ENCODE data around the gene MUC5B.

The MUC5B gene

GRCh38 chr11:1279674-1280055 lies 56.8 kb downstream of the MUC5B start:
- over 99% methylated on average over 12 of the region's 14 CpGs for WGBS (ENCODE audit: insufficient coverage)
- peaks cover 0 to 75% (median 50%) of the 10 kb centered on the region in 4 experiments for H3K36me3 ChIP-seq (ENCODE audit: control insufficient read depth in 4 of 4, insufficient read depth in 4 of 4, low read length in 3 of 4)
- POLR2A ChIA-PET, result no interaction called here
- DNase-seq, result no peak
- CTCF ChIA-PET, result no interaction called here
- no peak overlapping the region for H3K27ac ChIP-seq (ENCODE audit: insufficient read depth in 1 of 2, low read depth in 1 of 2, low read length in 2 of 2, poor library complexity in 1 of 2, severe bottlenecking in 2 of 2)
- H3K27me3 ChIP-seq (replicated peaks in 2 of 5; ENCODE audit: control insufficient read depth in 4 of 5, insufficient read depth in 5 of 5, low read length in 4 of 5), result no peaks in the 10 kb centered on the region
- no peaks in the 10 kb centered on the region for H3K9me3 ChIP-seq (ENCODE audit: control extremely low read depth in 1 of 5, control insufficient read depth in 4 of 5, insufficient read depth in 2 of 5, low read depth in 1 of 5, low read length in 4 of 5)
- H3K4me1 ChIP-seq (ENCODE audit: control extremely low read depth in 1 of 4, control insufficient read depth in 4 of 4, insufficient read depth in 4 of 4, low read length in 3 of 4), result peaks cover 0 to 2% (median 0%) of the 10 kb centered on the region in 4 experiments
- no peak overlapping the region for H3K4me3 ChIP-seq (ENCODE audit: control insufficient read depth in 1 of 7, extremely low read depth in 1 of 7, insufficient read depth in 4 of 7, low read depth in 2 of 7, low read length in 6 of 7)

GRCh38 chr11:1280116-1281035 lies 57.5 kb downstream of the MUC5B start:
- DNase-seq, result no peak
- Histone ChIP-seq H3K9me3 (ENCODE audit: control extremely low read depth in 1 of 5, control insufficient read depth in 4 of 5, insufficient read depth in 2 of 5, low read depth in 1 of 5, low read length in 4 of 5) (no peaks in the 10 kb centered on the region), H3K27ac (ENCODE audit: insufficient read depth in 1 of 2, low read depth in 1 of 2, low read length in 2 of 2, poor library complexity in 1 of 2, severe bottlenecking in 2 of 2) (no peak overlapping the region), H3K4me1 (ENCODE audit: control extremely low read depth in 1 of 4, control insufficient read depth in 4 of 4, insufficient read depth in 4 of 4, low read length in 3 of 4) (peaks cover 0 to 2% (median 0%) of the 10 kb centered on the region in 4 experiments), H3K36me3 (ENCODE audit: control insufficient read depth in 4 of 4, insufficient read depth in 4 of 4, low read length in 3 of 4) (peaks cover 0 to 77% (median 51%) of the 10 kb centered on the region in 4 experiments), H3K4me3 (ENCODE audit: control insufficient read depth in 1 of 7, extremely low read depth in 1 of 7, insufficient read depth in 4 of 7, low read depth in 2 of 7, low read length in 6 of 7) (no peak overlapping the region), H3K27me3 (replicated peaks in 2 of 5; ENCODE audit: control insufficient read depth in 4 of 5, insufficient read depth in 5 of 5, low read length in 4 of 5) (no peaks in the 10 kb centered on the region)
- ChIA-PET CTCF (no interaction called here), POLR2A (no interaction called here)
- 95% methylated on average over 44 of the region's 46 CpGs for WGBS (ENCODE audit: insufficient coverage)

DNA sequence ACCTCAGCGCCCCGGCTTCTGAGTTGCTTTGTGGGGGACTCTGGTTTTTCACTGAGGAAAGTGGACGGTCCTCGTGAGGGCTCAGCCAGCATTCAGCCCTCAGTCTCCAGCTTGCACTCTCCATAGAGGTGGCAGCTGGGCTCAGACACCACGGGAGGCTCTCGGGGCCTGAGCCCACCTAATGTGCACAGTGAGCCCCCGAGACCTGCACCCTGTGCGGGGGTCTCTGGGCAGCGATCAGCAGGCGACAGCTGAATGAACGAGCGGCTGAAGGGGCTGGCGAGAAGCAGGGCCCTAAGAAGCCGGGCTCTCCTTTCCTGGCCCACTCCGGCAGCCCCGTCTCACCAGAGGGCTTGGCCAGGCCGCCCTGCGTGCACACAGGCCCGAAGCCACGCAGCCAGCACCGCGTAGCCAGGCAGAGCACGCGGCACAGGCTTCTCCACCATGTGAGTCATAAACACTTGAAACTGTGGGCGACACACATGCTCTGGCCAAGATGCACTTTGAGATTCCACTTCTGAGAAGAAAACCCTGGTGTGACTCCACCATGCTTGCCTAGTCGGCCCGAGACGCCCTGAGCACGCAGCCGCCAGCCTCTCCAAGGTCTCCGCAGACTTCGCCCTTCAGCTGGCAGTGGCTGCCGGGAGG lies 58.6 kb downstream of the MUC5B start:
- H3K9me3 ChIP-seq (ENCODE audit: control extremely low read depth in 1 of 5, control insufficient read depth in 4 of 5, insufficient read depth in 2 of 5, low read depth in 1 of 5, low read length in 4 of 5), result no peaks in the 10 kb centered on the region
- CTCF ChIA-PET, result no interaction called here
- no peak overlapping the region for H3K4me3 ChIP-seq (ENCODE audit: control insufficient read depth in 1 of 7, extremely low read depth in 1 of 7, insufficient read depth in 4 of 7, low read depth in 2 of 7, low read length in 6 of 7)
- 93% methylated on average over 31 of the region's 33 CpGs for WGBS (ENCODE audit: insufficient coverage)
- H3K27ac ChIP-seq (ENCODE audit: insufficient read depth in 1 of 2, low read depth in 1 of 2, low read length in 2 of 2, poor library complexity in 1 of 2, severe bottlenecking in 2 of 2), result no peak overlapping the region
- H3K4me1 ChIP-seq (ENCODE audit: control extremely low read depth in 1 of 4, control insufficient read depth in 4 of 4, insufficient read depth in 4 of 4, low read length in 3 of 4), result peaks cover 0 to 2% (median 0%) of the 10 kb centered on the region in 4 experiments
- H3K27me3 ChIP-seq (replicated peaks in 2 of 5; ENCODE audit: control insufficient read depth in 4 of 5, insufficient read depth in 5 of 5, low read length in 4 of 5), result no peaks in the 10 kb centered on the region
- peaks cover 0 to 77% (median 50%) of the 10 kb centered on the region in 4 experiments for H3K36me3 ChIP-seq (ENCODE audit: control insufficient read depth in 4 of 4, insufficient read depth in 4 of 4, low read length in 3 of 4)
- DNase-seq, result no peak
- POLR2A ChIA-PET, result no interaction called here

DNA sequence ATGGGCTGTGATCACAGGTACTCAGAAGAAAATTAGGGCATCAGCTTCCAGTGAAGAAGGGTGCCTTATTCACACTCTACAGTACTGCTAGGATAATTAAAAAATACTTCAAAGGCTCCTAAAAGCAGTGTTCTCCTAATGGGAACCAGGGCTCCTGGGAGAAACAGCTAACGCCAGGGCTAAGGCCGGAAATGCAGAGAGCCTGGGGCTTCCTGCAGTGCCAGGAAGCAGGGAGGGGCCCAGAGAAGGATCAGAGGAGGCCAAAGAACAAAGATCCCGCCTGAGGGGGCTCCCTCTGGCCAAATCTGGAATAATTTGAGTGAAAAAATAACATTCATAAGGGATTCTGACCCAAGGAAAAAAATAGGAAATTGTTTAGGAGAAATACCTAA lies 59.1 kb downstream of the MUC5B start:
- ChIA-PET CTCF (no interaction called here), POLR2A (no interaction called here)
- peaks cover 0 to 76% (median 50%) of the 10 kb centered on the region in 4 experiments for H3K36me3 ChIP-seq (ENCODE audit: control insufficient read depth in 4 of 4, insufficient read depth in 4 of 4, low read length in 3 of 4)
- H3K4me3 ChIP-seq (ENCODE audit: control insufficient read depth in 1 of 7, extremely low read depth in 1 of 7, insufficient read depth in 4 of 7, low read depth in 2 of 7, low read length in 6 of 7), result no peak overlapping the region
- peaks cover 0 to 2% (median 0%) of the 10 kb centered on the region in 4 experiments for H3K4me1 ChIP-seq (ENCODE audit: control extremely low read depth in 1 of 4, control insufficient read depth in 4 of 4, insufficient read depth in 4 of 4, low read length in 3 of 4)
- 69% methylated on average over 3 of the region's 3 CpGs for WGBS (ENCODE audit: insufficient coverage)
- H3K27me3 ChIP-seq (replicated peaks in 2 of 5; ENCODE audit: control insufficient read depth in 4 of 5, insufficient read depth in 5 of 5, low read length in 4 of 5), result no peaks in the 10 kb centered on the region
- H3K27ac ChIP-seq (ENCODE audit: insufficient read depth in 1 of 2, low read depth in 1 of 2, low read length in 2 of 2, poor library complexity in 1 of 2, severe bottlenecking in 2 of 2), result no peak overlapping the region
- no peaks in the 10 kb centered on the region for H3K9me3 ChIP-seq (ENCODE audit: control extremely low read depth in 1 of 5, control insufficient read depth in 4 of 5, insufficient read depth in 2 of 5, low read depth in 1 of 5, low read length in 4 of 5)
- no peak for DNase-seq

DNA sequence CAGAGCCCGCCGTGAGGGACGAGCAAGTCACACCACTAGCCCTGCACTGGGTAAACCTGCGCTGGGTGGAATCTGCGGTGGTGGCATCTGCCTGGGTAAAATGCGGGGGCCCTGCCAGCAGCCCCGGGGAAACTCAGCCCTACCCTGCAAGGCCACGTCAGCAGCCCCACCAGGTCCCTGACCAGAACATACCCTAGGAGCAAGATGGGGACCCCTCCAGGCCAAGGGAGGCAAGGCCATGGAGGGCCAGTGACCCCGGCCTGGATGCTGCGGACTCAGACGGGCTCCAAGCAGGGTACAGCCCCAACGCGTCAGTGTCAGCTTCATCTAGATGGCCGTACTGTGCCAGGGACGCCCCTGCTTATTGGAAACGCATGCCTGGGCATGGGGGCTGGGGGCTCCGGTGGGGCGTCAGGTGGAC lies 60.2 kb downstream of the MUC5B start:
- peaks cover 0 to 72% (median 49%) of the 10 kb centered on the region in 4 experiments for H3K36me3 ChIP-seq (ENCODE audit: control insufficient read depth in 4 of 4, insufficient read depth in 4 of 4, low read length in 3 of 4)
- H3K27me3 ChIP-seq (replicated peaks in 2 of 5; ENCODE audit: control insufficient read depth in 4 of 5, insufficient read depth in 5 of 5, low read length in 4 of 5), result no peaks in the 10 kb centered on the region
- no peak overlapping the region for H3K27ac ChIP-seq (ENCODE audit: insufficient read depth in 1 of 2, low read depth in 1 of 2, low read length in 2 of 2, poor library complexity in 1 of 2, severe bottlenecking in 2 of 2)
- CTCF ChIA-PET, result no interaction called here
- no peak overlapping the region for H3K4me3 ChIP-seq (ENCODE audit: control insufficient read depth in 1 of 7, extremely low read depth in 1 of 7, insufficient read depth in 4 of 7, low read depth in 2 of 7, low read length in 6 of 7)
- WGBS (ENCODE audit: insufficient coverage), result 97% methylated on average over 18 of the region's 18 CpGs
- DNase-seq, result no peak
- peaks cover 0 to 4% (median 0%) of the 10 kb centered on the region in 5 experiments for H3K9me3 ChIP-seq (ENCODE audit: control extremely low read depth in 1 of 5, control insufficient read depth in 4 of 5, insufficient read depth in 2 of 5, low read depth in 1 of 5, low read length in 4 of 5)
- POLR2A ChIA-PET, result no interaction called here
- H3K4me1 ChIP-seq (ENCODE audit: control extremely low read depth in 1 of 4, control insufficient read depth in 4 of 4, insufficient read depth in 4 of 4, low read length in 3 of 4), result peaks cover 0 to 2% (median 0%) of the 10 kb centered on the region in 4 experiments

GRCh38 chr11:1283906-1284305 lies 61.0 kb downstream of the MUC5B start:
- H3K36me3 ChIP-seq (ENCODE audit: control insufficient read depth in 4 of 4, insufficient read depth in 4 of 4, low read length in 3 of 4), result peaks cover 3 to 78% (median 52%) of the 10 kb centered on the region in 4 experiments
- H3K27me3 ChIP-seq (replicated peaks in 2 of 5; ENCODE audit: control insufficient read depth in 4 of 5, insufficient read depth in 5 of 5, low read length in 4 of 5), result no peaks in the 10 kb centered on the region
- H3K4me1 ChIP-seq (ENCODE audit: control extremely low read depth in 1 of 4, control insufficient read depth in 4 of 4, insufficient read depth in 4 of 4, low read length in 3 of 4), result peaks cover 0 to 2% (median 0%) of the 10 kb centered on the region in 4 experiments
- DNase-seq, result no peak
- WGBS (ENCODE audit: insufficient coverage), result 100% methylated on average over 4 of the region's 8 CpGs
- ChIA-PET POLR2A (no interaction called here), CTCF (no interaction called here)
- H3K27ac ChIP-seq (ENCODE audit: insufficient read depth in 1 of 2, low read depth in 1 of 2, low read length in 2 of 2, poor library complexity in 1 of 2, severe bottlenecking in 2 of 2), result no peak overlapping the region
- no peak overlapping the region for H3K4me3 ChIP-seq (ENCODE audit: control insufficient read depth in 1 of 7, extremely low read depth in 1 of 7, insufficient read depth in 4 of 7, low read depth in 2 of 7, low read length in 6 of 7)
- peaks cover 0 to 6% (median 0%) of the 10 kb centered on the region in 5 experiments for H3K9me3 ChIP-seq (ENCODE audit: control extremely low read depth in 1 of 5, control insufficient read depth in 4 of 5, insufficient read depth in 2 of 5, low read depth in 1 of 5, low read length in 4 of 5)

DNA sequence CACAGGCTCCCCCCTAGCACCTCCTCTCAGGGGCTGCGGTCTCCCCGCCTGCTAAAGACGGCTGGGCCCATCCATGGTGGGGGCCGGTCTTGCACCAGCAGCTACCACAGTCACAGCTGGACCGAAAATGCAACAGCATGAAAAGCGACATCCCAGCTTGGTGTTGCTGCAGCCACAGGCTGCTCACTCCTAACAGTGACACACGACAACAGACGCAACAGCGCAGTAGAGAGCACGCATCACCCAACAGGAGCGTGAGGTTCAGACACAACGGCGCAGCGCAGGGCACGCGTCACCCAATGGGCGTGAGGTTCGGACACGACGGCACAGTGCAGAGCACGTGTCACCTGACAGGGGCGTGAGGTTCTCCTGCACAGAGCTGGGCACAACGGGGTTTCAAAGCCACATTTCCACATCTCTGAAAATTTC lies 62.5 kb downstream of the MUC5B start:
- no peaks in the 10 kb centered on the region for H3K27me3 ChIP-seq (replicated peaks in 2 of 5; ENCODE audit: control insufficient read depth in 4 of 5, insufficient read depth in 5 of 5, low read length in 4 of 5)
- peaks cover 3 to 82% (median 58%) of the 10 kb centered on the region in 4 experiments for H3K36me3 ChIP-seq (ENCODE audit: control insufficient read depth in 4 of 4, insufficient read depth in 4 of 4, low read length in 3 of 4)
- H3K9me3 ChIP-seq (ENCODE audit: control extremely low read depth in 1 of 5, control insufficient read depth in 4 of 5, insufficient read depth in 2 of 5, low read depth in 1 of 5, low read length in 4 of 5), result peaks cover 0 to 6% (median 0%) of the 10 kb centered on the region in 5 experiments
- H3K27ac ChIP-seq (ENCODE audit: insufficient read depth in 1 of 2, low read depth in 1 of 2, low read length in 2 of 2, poor library complexity in 1 of 2, severe bottlenecking in 2 of 2), result no peak overlapping the region
- no peak overlapping the region for H3K4me3 ChIP-seq (ENCODE audit: control insufficient read depth in 1 of 7, extremely low read depth in 1 of 7, insufficient read depth in 4 of 7, low read depth in 2 of 7, low read length in 6 of 7)
- peaks cover 0 to 2% (median 0%) of the 10 kb centered on the region in 4 experiments for H3K4me1 ChIP-seq (ENCODE audit: control extremely low read depth in 1 of 4, control insufficient read depth in 4 of 4, insufficient read depth in 4 of 4, low read length in 3 of 4)
- no peak for DNase-seq
- ChIA-PET POLR2A (no interaction called here), CTCF (no interaction called here)
- 99% methylated on average over 22 of the region's 23 CpGs for WGBS (ENCODE audit: insufficient coverage)
